Endodermal cell (in vitro differentiated cells): Measurements from ENCODE around the gene PWWP2A. TPM values are rescaled to one million over a fixed set of nuclear protein-coding genes. Genes with fewer than 3 reads are reported as not detected.

ENCODE experiments used
- DNase-seq: peaks from one replicate; pipeline ENCODE4 v3.0.0-alpha.2; 2017
- H3K27ac ChIP-seq: 2 replicates; pipeline ENCODE4 v1.5.1; 2013; ENCODE audit warnings: mild to moderate bottlenecking, low read depth, low read length, moderate library complexity
- H3K27me3 ChIP-seq: 2 replicates; pipeline ENCODE4 v1.6.1; 2013; ENCODE audit warnings: mild to moderate bottlenecking, low read length, moderate library complexity; ENCODE audit not compliant: insufficient read depth, control insufficient read depth, poor library complexity, severe bottlenecking
- H3K36me3 ChIP-seq: 2 replicates; pipeline ENCODE4 v1.7.0; 2013; ENCODE audit warnings: mild to moderate bottlenecking, low read length, moderate library complexity; ENCODE audit not compliant: control insufficient read depth, insufficient read depth
- H3K4me1 ChIP-seq: one replicate; pipeline ENCODE4 v1.7.0; 2013; ENCODE audit warnings: low read length; ENCODE audit not compliant: control insufficient read depth, insufficient read depth
- H3K4me3 ChIP-seq: 2 replicates; pipeline ENCODE4 v1.5.1; 2013; ENCODE audit warnings: mild to moderate bottlenecking, low read length, moderate library complexity
- H3K9ac ChIP-seq: 2 replicates; pipeline ENCODE4 v1.6.1; 2013; ENCODE audit warnings: mild to moderate bottlenecking, low read length, moderate library complexity; ENCODE audit not compliant: poor library complexity, severe bottlenecking; ENCODE audit errors: extremely low read depth
- H3K9me3 ChIP-seq: 2 replicates; pipeline ENCODE4 v1.6.1; 2013; ENCODE audit warnings: mild to moderate bottlenecking, low read length, moderate library complexity; ENCODE audit not compliant: control insufficient read depth
- H3K27ac Mint-ChIP-seq: 2 replicates; pipeline ENCODE4 v1.8.0; 2020; ENCODE audit warnings: mixed read lengths
- H3K27me3 Mint-ChIP-seq: 2 replicates; pipeline ENCODE4 v1.8.0; 2021; ENCODE audit warnings: mild to moderate bottlenecking, mixed read lengths; ENCODE audit not compliant: insufficient read depth
- H3K36me3 Mint-ChIP-seq: 2 replicates; pipeline ENCODE4 v1.8.0; 2020; ENCODE audit warnings: low read depth, mixed read lengths
- H3K4me1 Mint-ChIP-seq: 2 replicates; pipeline ENCODE4 v1.8.0; 2020; ENCODE audit warnings: mixed read lengths
- H3K4me3 Mint-ChIP-seq: 2 replicates; pipeline ENCODE4 v1.8.0; 2020; ENCODE audit warnings: mild to moderate bottlenecking, moderate library complexity, mixed read lengths
- H3K9me3 Mint-ChIP-seq: 2 replicates; pipeline ENCODE4 v1.8.0; 2020; ENCODE audit warnings: mild to moderate bottlenecking, mixed read lengths
- CTCF ChIP-seq: fragments of 200-600 bp; sonication (generic); conservative IDR thresholded peaks from 2 replicates; pipeline ENCODE4 v1.5.0; 2021; ENCODE audit warnings: antibody characterized with exemption, mild to moderate bottlenecking
- WGBS, 2 experiments: methylation state at CpG; one replicate each; pipeline versions ENCODE4 v1.1.5 to v1.1.7; 2013; ENCODE audit warnings: missing lambda C conversion rate in 2 of 2, mixed read lengths in 1 of 2; ENCODE audit not compliant: insufficient coverage in 1 of 2, insufficient read length in 1 of 2; 5-methylcytosine and 5-hydroxymethylcytosine counted together
- total RNA-seq, 2 donors: library from RNA; stranded (reverse); fragmentation: NEBNext Ultra II Directional in 1 of 2; extraction: Animal tissue kit (Norgen Biotek cat#: 25700) in 1 of 2; gene quantifications; 2 replicates in 1 of 2; 3 replicates in 1 of 2; pipeline ENCODE4 v1.2.1, GENCODE V29; 2021

Gene PWWP2A
- total RNA-seq, 2 donors from 2014 or later = 51.0 to 52.6 TPM

GRCh38 chr5:160108124-160108523, 11.1 kb downstream of the PWWP2A start:
- H3K9me3 ChIP-seq = peaks cover 15% of the 10 kb centered on the region
- WGBS, 2 experiments = 85 to 94% methylated on average over 2 of the region's 2 CpGs
- no peak overlapping the region for H3K4me3 ChIP-seq
- H3K4me1 ChIP-seq = no peaks in the 10 kb centered on the region
- H3K9me3 Mint-ChIP-seq = peaks cover 4% of the 10 kb centered on the region
- H3K4me1 Mint-ChIP-seq = peaks cover 2% of the 10 kb centered on the region
- H3K27ac ChIP-seq = no peak overlapping the region
- peaks cover 68% of the 10 kb centered on the region for H3K36me3 Mint-ChIP-seq
- H3K4me3 Mint-ChIP-seq = no peak overlapping the region
- H3K27me3 ChIP-seq = no peaks in the 10 kb centered on the region
- no peak for DNase-seq
- H3K27ac Mint-ChIP-seq = no peak overlapping the region
- H3K9ac ChIP-seq = no peak overlapping the region
- H3K36me3 ChIP-seq = peaks cover 69% of the 10 kb centered on the region
- no peaks in the 10 kb centered on the region for H3K27me3 Mint-ChIP-seq
- no peak for TF ChIP-seq CTCF

- H3K4me3 Mint-ChIP-seq = no peak overlapping the region
- H3K27ac Mint-ChIP-seq = peak overlapping the region; percentile 68
- WGBS, 2 experiments = 100% methylated on average over 4 of the region's 4 CpGs; no CpG with 5 or more reads in 1 of the 2 experiments
These were observed 13.4 kb downstream of the PWWP2A start for GRCh38 chr5:160105686-160106360.

GRCh38 chr5:160097991-160098390, 21.3 kb downstream of the PWWP2A start:
- Mint-ChIP-seq H3K4me1 (no peaks in the 10 kb centered on the region), H3K27ac (no peak overlapping the region), H3K4me3 (no peak overlapping the region), H3K36me3 (peaks cover 52% of the 10 kb centered on the region), H3K27me3 (no peaks in the 10 kb centered on the region), H3K9me3 (no peaks in the 10 kb centered on the region)
- Histone ChIP-seq H3K9ac (no peak overlapping the region), H3K9me3 (no peaks in the 10 kb centered on the region), H3K27ac (no peak overlapping the region), H3K27me3 (no peaks in the 10 kb centered on the region), H3K4me1 (no peaks in the 10 kb centered on the region), H3K36me3 (peaks cover 60% of the 10 kb centered on the region), H3K4me3 (no peak overlapping the region)
- no peak for TF ChIP-seq CTCF
- WGBS, 2 experiments = 97 to 100% methylated on average over 1 to 4 of the region's 4 CpGs
- no peak for DNase-seq

More at GRCh38 chr5:160105686-160106360, 13.4 kb downstream of the PWWP2A start:
- TF ChIP-seq CTCF = no peak
- DNase-seq = no peak
- Mint-ChIP-seq H3K27me3 (no peaks in the 10 kb centered on the region), H3K9me3 (no peaks in the 10 kb centered on the region), H3K36me3 (peaks cover 55% of the 10 kb centered on the region), H3K4me1 (peaks cover 2% of the 10 kb centered on the region)
- Histone ChIP-seq H3K36me3 (peaks cover 59% of the 10 kb centered on the region), H3K4me3 (no peak overlapping the region), H3K9ac (no peak overlapping the region), H3K27ac (no peak overlapping the region), H3K27me3 (no peaks in the 10 kb centered on the region), H3K9me3 (no peaks in the 10 kb centered on the region), H3K4me1 (no peaks in the 10 kb centered on the region)
